Posterior cingulate gyrus (tissue), 11 donors: ENCODE results near the gene PTPRA.
"Not testable (repeated sequence)": the region's sequence is repeated elsewhere in the genome, so short reads cannot be mapped to it uniquely, and the experiment has no call there.

ENCODE experiments used
- DNase-seq, 10 donors: peaks; one replicate each; pipeline versions ENCODE4 v3.0.0 to v3.0.0-alpha.2; 2020 to 2021; ENCODE audit warnings: mixed read lengths in 3 of 10
- intact Hi-C: fragments of 100-400 bp; cut with DNase I; formaldehyde crosslinking; loops from one replicate; pipeline ENCODE4 v1.15.1; 2023

The PTPRA gene

DNA sequence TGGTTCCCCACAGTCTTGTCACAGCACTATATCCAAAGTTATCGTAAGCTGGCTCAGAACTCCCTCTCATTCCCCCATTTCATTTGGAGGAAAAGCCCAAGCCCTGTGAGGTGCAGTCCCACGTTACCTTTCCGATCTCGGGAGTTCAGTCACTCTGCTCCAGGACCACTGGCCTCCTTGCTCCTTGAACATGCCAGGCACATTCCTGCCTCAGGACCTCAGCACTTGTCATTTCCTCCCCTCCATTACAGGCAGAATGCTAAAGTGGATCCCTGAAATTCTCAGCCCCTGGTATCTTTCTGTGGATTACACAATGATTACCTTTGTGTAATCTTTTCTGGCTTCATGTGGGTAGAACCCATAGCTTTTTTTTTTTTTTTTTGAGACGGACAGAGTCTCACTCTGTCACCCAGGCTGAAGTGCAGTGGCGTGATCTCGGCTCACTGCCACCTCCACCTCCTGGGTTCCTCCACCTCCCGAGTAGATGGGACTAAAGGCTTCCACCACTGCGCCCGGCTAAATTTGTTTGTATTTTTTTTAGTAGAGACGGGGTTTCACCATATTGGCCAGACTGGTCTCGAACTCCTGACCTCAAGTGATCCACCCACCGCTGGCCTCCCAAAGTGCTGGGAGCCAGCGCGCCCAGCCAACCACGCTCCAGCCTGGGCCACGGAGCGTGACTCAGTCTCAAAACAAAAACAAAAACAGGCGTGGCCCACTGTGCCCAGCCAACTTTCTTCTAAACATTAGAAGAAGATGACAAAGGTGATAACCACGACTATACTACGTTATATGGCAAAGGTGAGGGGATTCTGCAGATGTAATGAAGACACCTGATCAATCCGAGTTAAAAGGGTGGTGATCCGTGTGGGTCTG is 194.1 kb downstream of the PTPRA start:
- intact Hi-C loops, result no loop called here
- peak in 1 of 10 donors; percentile 64 for DNase-seq

DNA sequence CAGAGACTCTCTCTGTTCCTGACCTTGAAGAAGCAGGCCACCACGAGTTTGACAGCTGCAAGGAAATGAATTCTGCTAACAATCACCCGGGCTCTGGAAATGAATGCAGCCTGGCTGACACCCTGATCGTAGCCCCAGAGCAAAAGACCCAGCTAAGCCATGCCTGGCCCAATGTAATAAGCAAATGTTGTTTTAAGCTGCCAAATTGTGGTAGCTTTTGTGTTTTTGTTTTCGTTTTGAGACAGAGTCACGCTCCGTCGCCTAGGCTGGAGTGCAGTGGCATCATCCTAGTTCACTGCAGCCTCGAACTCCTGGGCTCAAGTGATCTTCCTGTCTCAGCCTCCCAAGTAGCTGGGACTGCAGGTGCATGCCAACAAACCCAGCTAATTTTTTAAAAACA is 194.8 kb downstream of the PTPRA start:
- DNase-seq, result peak in 1 of 10 donors; percentile 43
- intact Hi-C loops, result no loop called here

DNA sequence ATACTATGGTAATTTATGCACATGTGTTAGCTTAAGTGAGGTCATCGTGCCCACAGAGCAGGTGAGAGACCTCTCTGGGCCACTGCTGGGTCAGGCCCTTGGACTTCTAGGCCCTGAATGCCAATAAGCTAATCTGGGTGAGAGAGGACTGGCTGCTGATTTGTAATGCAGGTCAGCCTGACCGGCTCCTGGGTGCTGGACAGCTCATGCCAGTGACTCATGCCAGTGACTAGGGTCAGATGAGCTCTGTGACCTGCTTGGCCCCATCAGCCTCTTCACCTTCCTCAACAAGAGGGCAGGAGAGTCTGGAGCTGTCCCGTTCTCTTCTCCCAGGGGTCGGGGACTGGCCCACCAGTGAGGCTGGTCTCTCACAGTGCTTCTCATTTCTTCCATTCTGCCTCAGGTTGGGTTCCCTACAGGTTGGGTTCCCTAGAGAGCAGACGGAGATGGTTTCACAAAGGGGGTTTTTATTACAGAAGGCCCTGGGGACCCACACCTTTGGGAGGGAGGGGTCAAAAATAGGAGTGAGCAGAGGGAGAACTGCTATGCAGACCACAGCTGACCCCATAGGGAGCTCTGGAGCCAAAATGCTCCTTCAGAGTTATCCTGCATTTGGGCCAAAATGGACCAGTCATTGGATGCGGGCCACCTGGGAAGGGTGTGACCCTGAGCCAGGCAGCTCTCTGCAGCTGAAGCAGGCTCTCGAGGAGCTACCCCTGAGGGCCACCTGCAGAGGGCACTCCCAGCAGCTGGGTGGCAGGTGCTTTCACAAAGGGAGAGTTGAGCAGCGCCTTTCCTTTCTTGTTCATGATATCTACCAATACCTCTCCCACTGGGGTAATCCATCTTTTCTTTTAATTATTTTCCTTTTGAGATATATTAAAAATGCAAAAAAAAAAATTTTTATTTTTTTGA is 196.0 kb downstream of the PTPRA start:
- intact Hi-C loops, result no loop called here
- DNase-seq, result peak in 1 of 10 donors; percentile 75

DNA sequence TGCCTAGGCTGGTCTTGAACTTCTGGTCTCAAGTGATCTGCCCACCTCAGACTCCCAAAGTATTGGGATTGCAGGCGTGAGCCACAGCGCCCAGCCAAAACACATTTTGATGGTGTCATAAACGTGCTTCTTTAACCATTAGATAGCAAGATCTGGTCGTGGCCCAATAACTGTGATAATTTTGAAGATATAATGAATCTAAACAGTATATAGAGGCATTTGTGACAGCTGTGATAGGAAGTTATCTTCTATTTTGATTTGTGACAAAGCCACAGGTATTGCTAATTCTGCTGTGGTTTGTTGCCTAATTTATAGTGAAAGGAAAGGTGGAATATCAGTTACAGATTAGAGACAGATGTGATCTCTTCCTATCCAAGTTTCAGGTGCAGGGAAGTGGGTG is 197.4 kb downstream of the PTPRA start:
- DNase-seq, result peak in 1 of 10 donors; percentile 10
- intact Hi-C loops, result no loop called here

DNA sequence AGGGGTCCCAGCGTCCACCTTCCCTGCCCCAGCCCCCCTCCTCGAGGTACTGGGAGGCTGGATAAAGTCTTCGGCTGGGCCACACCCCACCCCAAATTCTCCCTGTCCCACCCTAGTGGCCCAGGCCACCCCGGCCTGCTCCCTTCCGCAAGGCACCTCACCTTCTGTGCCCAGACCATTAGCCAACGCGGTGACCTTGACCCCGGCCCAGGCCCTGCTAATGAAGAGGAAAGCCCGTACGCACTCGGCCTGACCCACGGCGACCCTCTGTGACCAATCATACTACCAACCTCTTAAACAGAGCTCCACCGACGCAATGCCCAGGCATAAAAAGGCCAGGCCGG is 198.0 kb downstream of the PTPRA start:
- DNase-seq, result no peak
- intact Hi-C loops, result no loop called here

DNA sequence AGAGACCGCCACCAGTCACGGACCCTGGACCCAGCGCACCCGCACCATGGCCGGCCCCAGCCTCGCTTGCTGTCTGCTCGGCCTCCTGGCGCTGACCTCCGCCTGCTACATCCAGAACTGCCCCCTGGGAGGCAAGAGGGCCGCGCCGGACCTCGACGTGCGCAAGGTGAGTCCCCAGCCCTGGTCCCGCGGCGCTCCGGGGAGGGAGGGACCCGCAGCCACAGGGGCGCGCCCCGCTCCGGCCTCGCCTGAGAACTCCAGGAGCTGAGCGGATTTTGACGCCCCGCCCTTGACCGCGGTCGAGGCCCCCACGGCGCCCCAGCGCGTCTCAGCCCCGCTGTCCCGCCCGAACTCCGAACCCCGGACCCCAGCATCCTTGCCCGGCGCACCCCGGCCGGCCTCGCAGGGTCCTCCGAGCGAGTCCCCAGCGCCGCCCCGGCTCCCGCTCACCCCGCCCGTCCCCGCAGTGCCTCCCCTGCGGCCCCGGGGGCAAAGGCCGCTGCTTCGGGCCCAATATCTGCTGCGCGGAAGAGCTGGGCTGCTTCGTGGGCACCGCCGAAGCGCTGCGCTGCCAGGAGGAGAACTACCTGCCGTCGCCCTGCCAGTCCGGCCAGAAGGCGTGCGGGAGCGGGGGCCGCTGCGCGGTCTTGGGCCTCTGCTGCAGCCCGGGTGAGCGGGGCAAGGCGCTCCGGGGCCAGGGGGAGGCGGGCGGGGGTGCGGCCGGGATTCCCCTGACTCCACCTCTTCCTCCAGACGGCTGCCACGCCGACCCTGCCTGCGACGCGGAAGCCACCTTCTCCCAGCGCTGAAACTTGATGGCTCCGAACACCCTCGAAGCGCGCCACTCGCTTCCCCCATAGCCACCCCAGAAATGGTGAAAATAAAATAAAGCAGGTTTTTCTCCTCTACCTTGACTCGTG is 198.6 kb downstream of the PTPRA start, which contains the start of gene OXT:
TSS of gene OXT (plus strand) at position 11 of the 920 bp plus-strand sequence. CDS start at position 47, 36 bp downstream.
- peak in 1 of 10 donors; percentile 72 for DNase-seq

DNA sequence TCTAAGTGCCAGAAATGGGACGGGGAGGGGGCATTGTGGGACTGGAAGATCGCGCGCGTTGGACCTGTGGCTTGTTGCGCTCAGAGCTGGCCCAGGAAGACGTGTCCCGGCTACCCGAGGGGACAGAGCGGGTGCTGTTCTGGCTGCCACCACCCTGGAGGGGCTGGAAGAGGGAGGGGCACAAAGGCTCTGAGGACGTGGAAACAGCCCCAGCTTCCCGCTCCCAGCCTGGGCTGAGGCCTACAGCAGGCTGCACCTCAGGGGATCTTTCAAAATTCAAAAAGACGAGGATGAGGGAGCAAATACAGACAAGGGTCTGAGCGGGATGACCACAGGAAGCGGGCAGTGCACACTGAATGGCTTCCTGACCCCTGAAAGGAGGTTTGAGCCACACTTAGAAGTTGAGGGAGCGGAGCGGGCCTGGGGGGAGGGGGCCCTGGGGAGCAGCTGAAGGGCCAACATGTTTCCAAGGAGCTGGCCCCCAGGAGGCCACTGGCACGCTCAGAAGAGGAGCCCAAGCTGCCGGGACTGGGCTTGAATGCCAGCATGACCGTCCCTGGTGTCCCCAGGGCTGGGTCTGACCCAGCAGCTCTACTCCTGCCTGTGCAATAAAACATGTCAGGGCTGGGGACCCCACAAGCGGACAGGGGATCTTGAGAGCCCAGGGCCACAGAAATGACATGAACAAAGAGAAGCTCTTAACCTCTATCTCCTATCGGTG is 199.4 kb downstream of the PTPRA start:
- DNase-seq, result peak in 2 of 10 donors; percentile 57 to 61
- intact Hi-C loops, result no loop called here

More for the DNA sequence above, 198.6 kb downstream of the PTPRA start, which contains the start of gene OXT:
- intact Hi-C loops, result no loop called here

DNA sequence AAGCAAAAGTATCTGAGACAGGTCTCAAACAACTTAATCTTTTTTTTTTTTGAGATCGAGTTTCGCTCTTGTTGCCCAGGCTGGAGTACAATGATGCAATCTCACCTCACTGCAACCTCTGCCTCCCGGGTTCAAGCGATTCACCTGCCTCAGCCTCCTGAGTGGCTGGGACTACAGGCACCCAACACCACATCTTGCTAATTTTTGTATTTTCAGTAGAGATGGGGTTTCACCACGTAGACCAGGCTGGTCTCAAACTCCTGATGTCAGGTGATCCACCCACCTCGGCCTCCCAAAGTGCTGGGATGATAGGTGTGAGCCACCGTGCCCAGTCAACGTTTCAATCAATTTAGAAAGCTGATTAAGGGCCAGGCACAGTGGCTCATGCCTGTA is 200.0 kb downstream of the PTPRA start:
- DNase-seq, result peak in 1 of 10 donors; percentile 8
- intact Hi-C loops, result not testable (repeated sequence)

DNA sequence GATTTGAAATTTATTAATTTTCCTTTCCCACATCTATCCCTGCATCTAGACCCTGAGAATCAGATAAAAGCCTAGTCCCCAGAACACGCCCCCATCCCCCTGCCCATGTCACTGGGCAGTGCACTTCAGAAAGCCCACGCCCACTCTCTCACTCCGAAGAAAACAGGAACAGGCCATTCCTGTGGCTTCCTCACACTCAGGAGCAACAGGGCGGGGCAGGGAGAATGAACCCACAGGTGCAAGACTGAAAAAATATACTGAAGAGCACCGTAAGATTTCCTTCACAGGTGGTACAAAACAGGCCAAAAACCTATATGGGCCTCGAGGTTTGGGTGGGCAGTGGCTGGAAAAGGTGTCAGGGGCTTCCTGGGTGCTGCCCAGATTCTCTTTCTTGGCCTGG is 201.5 kb downstream of the PTPRA start:
- DNase-seq, result peak in 2 of 10 donors; percentile 18
- intact Hi-C loops, result no loop called here

DNA sequence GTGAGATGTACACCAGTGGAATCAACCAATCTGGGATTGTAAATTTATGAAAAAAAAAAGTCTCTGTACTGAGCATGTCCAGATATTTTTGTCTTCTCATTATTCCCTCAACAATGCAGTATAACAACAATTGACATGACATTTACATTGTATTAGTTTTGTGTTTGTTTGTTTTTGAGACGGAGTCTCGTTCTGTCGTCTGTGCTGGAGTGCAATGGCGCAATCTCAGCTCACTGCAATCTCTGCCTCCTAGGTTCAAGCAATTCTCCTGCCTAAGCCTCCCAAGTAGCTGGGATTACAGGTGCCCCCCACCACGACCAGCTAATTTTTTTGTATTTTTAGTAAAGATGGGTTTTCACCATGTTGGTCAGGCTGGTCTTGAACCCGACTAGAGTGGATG is 202.0 kb downstream of the PTPRA start:
- DNase-seq, result peak in 1 of 10 donors; percentile 17
- intact Hi-C loops, result not testable (repeated sequence)

DNA sequence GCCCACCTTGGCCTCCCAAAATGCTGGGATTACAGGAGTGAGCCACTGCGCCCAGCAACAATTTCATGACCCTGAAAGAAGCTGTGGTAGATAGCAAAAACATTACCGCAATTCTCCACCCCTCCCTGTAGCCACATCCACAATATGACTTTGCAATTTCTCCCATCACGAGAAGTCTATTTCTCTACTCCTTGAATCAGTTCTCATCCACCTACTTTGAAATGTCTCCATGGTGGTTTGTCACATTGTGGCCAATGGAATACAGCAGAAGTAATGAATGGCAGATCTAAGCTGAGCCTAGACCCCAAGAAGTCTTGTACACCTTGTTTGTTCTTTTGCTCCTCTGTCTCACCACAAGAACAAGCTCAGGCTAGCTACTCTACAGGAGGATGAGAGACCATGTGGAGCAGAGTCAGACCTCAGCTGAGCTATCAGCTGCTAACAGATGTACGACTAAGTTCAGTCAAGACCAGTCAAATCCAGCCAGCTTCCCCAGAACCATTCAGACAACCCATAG is 204.4 kb downstream of the PTPRA start:
- peak in 1 of 10 donors; percentile 11 for DNase-seq
- intact Hi-C loops, result no loop called here

DNA sequence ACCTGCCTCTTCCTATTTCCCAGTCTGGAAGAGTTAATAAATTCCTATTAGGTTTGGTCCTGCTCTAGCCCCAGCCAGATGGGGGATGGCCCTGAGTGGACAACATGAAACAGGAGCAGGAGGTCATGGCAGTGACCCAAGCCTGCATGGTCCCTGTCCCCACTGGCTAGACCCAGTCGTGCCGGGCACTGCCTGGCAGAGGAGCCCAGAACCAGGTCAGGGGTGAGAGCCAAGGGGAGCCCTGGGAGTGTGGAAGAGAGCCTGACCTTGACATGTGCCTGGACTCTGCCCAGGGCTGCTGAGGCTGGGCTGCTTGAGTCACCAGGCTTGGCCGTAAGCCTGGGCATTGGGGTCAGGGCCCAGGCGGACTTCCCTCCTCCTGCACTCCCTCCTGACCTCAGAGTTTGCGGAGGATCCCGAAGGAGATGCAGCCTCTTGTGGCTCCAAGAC is 207.7 kb downstream of the PTPRA start:
- intact Hi-C loops, result no loop called here
- DNase-seq, result peak in 3 of 10 donors; percentile 28 to 85 (median 38)

DNA sequence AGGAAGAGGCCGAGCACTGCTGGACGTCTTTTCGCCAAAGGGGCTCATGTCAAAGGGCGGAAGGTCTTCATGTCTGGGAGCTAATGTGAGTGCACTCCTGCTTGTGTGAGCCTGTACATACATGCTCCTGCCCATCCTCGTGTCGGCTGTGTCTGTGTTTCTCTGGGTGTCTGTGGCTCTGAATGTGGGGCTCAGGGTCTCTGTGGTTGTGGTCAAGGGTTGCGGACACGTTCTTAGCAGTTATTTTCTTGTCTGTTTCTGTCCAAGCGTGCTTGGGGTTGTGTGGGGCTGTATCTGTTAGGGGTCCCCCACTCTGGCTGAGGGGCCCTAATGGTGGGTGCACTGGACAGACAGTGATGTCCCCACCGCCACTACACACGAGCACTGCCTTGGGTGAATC is 208.4 kb downstream of the PTPRA start:
- DNase-seq, result peak in 1 of 10 donors; percentile 63
- intact Hi-C loops, result no loop called here

DNA sequence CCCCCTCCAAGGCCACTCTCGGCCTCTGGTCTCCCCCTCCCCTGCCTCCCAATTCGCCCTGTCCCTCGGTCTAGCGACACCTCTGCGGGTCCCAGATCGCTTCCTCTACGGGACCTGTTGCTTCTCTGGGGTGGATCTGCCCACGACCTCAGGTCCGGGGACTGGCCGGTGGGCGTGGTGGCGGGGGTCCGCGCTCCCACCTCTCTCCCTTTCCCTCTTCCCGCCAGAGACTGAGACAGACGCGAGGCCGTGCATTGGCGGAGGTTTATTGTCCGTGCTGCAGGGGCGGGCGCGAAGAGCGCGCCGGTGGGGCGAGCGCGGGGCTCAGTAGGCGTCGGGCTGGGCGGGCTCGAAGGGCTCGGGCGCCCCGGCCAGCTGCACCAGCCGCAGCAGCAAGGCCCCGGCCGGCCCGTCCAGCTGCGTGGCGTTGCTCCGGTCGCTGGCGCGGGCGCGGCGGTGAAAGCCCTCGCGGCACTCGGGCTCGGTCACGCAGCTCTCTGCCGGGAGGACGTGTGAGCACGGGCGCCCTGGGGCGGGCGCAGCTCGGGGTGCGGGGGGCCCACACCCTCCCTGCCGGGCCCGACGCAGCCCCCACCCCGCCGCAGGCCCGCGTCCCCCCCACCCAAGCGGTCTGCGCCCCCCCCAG is 209.1 kb downstream of the PTPRA start:
- peak in 2 of 10 donors; percentile 33 to 58 for DNase-seq
- intact Hi-C loops, result no loop called here

DNA sequence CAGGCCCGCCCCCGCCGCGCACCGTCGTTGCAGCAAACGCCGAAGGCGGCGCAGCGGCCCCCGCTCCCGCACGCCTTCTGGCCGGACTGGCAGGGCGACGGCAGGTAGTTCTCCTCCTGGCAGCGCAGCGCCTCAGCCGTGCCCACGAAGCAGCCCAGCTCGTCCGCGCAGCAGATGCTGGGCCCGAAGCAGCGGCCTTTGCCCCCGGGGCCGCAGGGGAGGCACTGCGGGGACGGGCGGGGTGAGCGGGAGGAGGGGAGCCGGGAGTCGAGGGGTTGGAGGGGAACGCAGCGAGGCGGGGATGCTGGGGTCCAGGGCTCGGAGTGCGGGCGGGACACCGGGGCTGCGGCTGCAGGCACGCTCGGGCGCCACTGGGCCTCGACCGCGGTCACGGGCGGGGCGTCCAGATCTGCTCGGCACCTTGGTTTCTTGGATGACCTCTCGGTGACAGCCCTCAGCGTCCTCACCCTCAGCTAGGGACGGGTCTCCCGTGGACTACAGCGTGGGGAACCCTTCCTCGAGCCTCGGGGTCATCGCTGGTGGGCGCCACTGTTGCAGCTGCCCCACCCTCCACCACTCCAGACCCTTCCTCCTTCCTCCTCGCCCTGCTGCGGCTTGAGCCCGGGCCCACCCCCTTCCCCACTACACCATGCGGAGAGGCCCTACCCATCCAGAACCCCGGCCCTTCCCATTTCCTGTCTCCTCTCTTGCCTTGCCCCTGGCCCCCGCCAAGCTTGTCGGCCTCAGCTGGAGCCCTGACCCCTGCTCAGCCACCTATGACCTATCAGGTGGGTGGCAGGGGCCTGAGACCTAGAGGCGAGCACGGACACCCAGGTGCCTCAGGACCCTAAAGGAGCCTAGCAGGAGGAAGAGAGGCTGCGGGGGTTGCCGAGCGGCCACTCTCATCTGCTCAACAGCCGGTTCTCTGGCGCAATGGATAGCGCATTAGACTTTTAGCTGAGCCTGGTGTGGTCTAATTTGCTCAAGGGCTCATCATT is 210.0 kb downstream of the PTPRA start:
- intact Hi-C loops, result no loop called here
- DNase-seq, result peak in 2 of 10 donors; percentile 77

DNA sequence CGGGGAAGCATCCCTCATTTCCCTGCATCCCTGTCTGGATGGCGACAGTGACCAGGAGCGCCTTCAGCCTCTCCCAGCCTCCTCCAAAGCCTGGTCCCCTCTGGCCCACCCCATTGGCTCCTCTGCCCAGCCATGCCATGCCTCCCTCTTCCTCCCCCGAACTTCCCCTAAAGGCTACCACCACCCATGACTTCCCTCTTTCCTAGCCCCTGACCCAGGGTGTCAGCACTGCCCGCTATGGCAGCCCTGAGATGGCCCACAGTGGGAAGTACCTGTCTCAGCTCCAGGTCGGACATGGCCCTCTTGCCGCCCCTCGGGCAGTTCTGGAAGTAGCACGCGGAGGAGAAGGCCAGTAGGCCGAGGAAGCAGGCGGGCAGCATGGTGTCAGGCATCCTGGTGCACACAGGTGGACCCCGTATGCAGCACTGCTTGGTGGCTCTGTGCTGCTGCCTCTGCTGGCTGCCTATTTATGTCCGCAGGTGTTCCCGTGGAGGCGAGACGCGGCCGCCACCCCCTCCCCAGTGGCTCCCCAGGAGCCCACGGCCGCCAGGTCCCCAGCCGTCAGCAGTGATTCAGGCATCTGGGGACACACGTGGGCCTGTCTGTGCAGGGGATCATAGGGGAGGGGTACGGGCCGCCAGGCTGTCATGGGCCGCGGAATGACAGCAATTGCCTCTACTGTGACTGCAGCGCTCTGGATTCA is 211.2 kb downstream of the PTPRA start, which contains the start of gene AVP:
TSS of gene AVP (minus strand) at position 442 of the 703 bp plus-strand sequence. CDS start at position 392, 50 bp downstream.
- intact Hi-C loops, result no loop called here
- DNase-seq, result peak in 2 of 10 donors; percentile 62 to 67

DNA sequence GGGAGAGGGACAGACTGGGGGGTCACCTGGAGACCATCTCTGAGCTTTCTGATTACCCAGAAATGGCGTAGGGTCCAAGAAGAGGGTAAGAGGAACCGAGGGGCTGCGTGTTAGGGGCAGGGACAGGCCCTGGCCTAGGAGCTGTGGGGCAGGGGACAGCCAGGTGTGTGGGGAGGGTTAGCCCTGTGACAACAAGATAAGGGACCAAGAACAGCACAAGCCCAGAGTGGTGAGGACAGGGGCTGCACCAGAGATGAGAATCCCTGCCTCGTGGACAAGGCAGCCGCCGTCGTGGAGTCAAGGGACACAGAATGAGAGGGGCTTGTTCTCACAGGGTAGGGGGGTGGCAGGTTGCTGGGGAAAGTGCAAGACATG is 211.7 kb downstream of the PTPRA start:
- peak in 2 of 10 donors; percentile 60 for DNase-seq
- intact Hi-C loops, result no loop called here
